ENCODE data around the gene AFF3.

AFF3 gene

DNA sequence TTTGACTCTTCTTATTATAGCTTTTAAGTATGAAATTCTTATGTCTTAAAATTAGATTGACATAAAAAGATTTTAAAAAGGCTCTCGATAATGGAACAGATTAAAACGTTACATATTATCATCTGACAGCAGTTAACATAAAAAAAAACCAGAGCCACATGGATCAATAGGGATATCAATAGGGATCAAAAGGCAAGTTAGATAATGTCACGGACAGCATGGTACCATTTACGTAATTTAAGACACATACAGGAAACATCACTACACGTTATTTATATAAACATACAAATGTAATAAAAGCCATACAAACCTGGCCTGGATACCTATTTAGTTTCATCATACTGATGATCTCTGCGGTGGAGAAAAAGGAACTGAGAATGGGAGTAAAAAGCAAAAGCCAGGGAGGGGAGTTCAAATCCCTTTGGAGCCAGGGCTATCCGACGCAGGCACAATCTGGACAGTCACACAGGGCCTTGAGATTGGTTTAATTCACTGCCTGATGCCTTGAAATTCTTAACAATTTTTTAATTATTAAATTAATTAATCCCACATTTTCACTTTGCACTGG is 227.2 kb downstream of the AFF3 start:
- TF ChIP-seq ZBTB7A (IDR thresholded peaks at IDR 0.05; ENCODE audit: low read depth) (no peak), EGR1 (IDR thresholded peaks at IDR 0.05) (no peak), YY1 (IDR thresholded peaks at IDR 0.05; ENCODE audit: low read depth) (no peak), TEAD4 (IDR thresholded peaks at IDR 0.05) (no peak), TCF12 (IDR thresholded peaks at IDR 0.05; ENCODE audit: low read depth) (no peak), FOXM1 (IDR thresholded peaks at IDR 0.05; ENCODE audit: borderline replicate concordance, low read depth) (no peak), CEBPB (IDR thresholded peaks at IDR 0.05) (no peak), RAD21 (IDR thresholded peaks at IDR 0.05; ENCODE audit: low read depth) (no peak), EP300 (IDR thresholded peaks at IDR 0.05; ENCODE audit: borderline replicate concordance) (no peak), NFIC (IDR thresholded peaks at IDR 0.05) (no peak), CREB1 (IDR thresholded peaks at IDR 0.05; ENCODE audit: low read depth) (no peak), TAF1 (IDR thresholded peaks at IDR 0.05; ENCODE audit: low read depth) (no peak)
- TF ChIP-seq, protein P1, sequence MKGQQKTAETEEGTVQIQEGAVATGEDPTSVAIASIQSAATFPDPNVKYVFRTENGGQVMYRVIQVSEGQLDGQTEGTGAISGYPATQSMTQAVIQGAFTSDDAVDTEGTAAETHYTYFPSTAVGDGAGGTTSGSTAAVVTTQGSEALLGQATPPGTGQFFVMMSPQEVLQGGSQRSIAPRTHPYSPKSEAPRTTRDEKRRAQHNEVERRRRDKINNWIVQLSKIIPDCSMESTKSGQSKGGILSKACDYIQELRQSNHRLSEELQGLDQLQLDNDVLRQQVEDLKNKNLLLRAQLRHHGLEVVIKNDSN (IDR thresholded peaks at IDR 0.05): no peak
- TF ChIP-seq, protein P2, sequence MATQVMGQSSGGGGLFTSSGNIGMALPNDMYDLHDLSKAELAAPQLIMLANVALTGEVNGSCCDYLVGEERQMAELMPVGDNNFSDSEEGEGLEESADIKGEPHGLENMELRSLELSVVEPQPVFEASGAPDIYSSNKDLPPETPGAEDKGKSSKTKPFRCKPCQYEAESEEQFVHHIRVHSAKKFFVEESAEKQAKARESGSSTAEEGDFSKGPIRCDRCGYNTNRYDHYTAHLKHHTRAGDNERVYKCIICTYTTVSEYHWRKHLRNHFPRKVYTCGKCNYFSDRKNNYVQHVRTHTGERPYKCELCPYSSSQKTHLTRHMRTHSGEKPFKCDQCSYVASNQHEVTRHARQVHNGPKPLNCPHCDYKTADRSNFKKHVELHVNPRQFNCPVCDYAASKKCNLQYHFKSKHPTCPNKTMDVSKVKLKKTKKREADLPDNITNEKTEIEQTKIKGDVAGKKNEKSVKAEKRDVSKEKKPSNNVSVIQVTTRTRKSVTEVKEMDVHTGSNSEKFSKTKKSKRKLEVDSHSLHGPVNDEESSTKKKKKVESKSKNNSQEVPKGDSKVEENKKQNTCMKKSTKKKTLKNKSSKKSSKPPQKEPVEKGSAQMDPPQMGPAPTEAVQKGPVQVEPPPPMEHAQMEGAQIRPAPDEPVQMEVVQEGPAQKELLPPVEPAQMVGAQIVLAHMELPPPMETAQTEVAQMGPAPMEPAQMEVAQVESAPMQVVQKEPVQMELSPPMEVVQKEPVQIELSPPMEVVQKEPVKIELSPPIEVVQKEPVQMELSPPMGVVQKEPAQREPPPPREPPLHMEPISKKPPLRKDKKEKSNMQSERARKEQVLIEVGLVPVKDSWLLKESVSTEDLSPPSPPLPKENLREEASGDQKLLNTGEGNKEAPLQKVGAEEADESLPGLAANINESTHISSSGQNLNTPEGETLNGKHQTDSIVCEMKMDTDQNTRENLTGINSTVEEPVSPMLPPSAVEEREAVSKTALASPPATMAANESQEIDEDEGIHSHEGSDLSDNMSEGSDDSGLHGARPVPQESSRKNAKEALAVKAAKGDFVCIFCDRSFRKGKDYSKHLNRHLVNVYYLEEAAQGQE (IDR thresholded peaks at IDR 0.05; ENCODE audit: low read depth): no peak
- TF ChIP-seq, protein P3, sequence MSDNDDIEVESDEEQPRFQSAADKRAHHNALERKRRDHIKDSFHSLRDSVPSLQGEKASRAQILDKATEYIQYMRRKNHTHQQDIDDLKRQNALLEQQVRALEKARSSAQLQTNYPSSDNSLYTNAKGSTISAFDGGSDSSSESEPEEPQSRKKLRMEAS (IDR thresholded peaks at IDR 0.05): no peak

DNA sequence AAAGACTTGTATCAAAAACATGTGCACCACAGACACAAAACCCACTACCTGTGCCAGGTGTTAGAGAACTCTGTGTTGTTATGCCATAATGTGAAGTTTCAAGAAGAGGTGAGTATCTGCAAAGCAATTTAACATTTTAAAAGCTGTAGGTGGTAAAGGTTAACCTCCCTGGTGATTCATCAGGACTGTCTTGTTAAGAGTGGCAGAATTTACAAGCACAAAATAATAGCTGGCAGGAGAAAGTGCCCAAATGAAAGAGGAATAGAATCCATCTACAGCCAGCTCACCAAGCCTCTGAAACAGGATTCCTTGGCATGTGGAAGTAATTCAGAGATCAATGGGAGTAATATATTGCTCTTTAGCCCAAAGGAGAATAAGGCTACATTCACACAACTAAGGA is 230.7 kb downstream of the AFF3 start:
- TF ChIP-seq TEAD4 (IDR thresholded peaks at IDR 0.05): no peak
- TF ChIP-seq EGR1 (IDR thresholded peaks at IDR 0.05): no peak
- TF ChIP-seq CEBPB (IDR thresholded peaks at IDR 0.05): no peak
- TF ChIP-seq, protein P2 (IDR thresholded peaks at IDR 0.05; ENCODE audit: low read depth): no peak
- TF ChIP-seq ZBTB7A (IDR thresholded peaks at IDR 0.05; ENCODE audit: low read depth): no peak
- TF ChIP-seq NFIC (IDR thresholded peaks at IDR 0.05): no peak
- TF ChIP-seq TCF12 (IDR thresholded peaks at IDR 0.05; ENCODE audit: low read depth): no peak
- no peak for TF ChIP-seq CREB1 (IDR thresholded peaks at IDR 0.05; ENCODE audit: low read depth)
- no peak for TF ChIP-seq FOXM1 (IDR thresholded peaks at IDR 0.05; ENCODE audit: borderline replicate concordance, low read depth)
- TF ChIP-seq YY1 (IDR thresholded peaks at IDR 0.05; ENCODE audit: low read depth): no peak
- no peak for TF ChIP-seq EP300 (IDR thresholded peaks at IDR 0.05; ENCODE audit: borderline replicate concordance)
- TF ChIP-seq, protein P1 (IDR thresholded peaks at IDR 0.05): no peak
- no peak for TF ChIP-seq TAF1 (IDR thresholded peaks at IDR 0.05; ENCODE audit: low read depth)
- no peak for TF ChIP-seq RAD21 (IDR thresholded peaks at IDR 0.05; ENCODE audit: low read depth)
- TF ChIP-seq, protein P3 (IDR thresholded peaks at IDR 0.05): no peak

DNA sequence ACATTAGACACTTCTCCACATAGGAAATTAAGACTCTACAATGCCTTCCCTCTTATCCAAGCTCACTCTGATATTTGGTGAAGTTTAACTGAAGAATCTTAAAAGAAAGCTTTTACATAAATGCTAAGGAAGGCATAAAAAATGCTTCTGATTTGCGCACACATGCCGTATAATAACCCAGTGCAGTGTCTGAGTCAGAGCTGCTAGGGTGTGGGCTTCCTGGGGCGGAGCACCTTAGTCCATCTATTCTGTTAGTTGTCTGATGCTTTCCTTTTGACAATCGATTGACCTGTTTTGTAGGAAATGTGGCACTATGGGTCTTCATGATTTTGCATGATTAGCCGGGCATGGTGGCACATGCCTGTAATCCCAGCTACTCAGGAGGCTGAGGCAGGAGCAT is 231.5 kb downstream of the AFF3 start:
- TF ChIP-seq CREB1 (IDR thresholded peaks at IDR 0.05; ENCODE audit: low read depth) (no peak), TCF12 (IDR thresholded peaks at IDR 0.05; ENCODE audit: low read depth) (no peak), ZBTB7A (IDR thresholded peaks at IDR 0.05; ENCODE audit: low read depth) (no peak), RAD21 (IDR thresholded peaks at IDR 0.05; ENCODE audit: low read depth) (no peak), TEAD4 (IDR thresholded peaks at IDR 0.05) (no peak), CEBPB (IDR thresholded peaks at IDR 0.05) (no peak), YY1 (IDR thresholded peaks at IDR 0.05; ENCODE audit: low read depth) (no peak), TAF1 (IDR thresholded peaks at IDR 0.05; ENCODE audit: low read depth) (no peak), FOXM1 (IDR thresholded peaks at IDR 0.05; ENCODE audit: borderline replicate concordance, low read depth) (no peak), EGR1 (IDR thresholded peaks at IDR 0.05) (no peak), EP300 (IDR thresholded peaks at IDR 0.05; ENCODE audit: borderline replicate concordance) (no peak), NFIC (IDR thresholded peaks at IDR 0.05) (no peak)
- TF ChIP-seq, protein P3 (IDR thresholded peaks at IDR 0.05): no peak
- TF ChIP-seq, protein P1 (IDR thresholded peaks at IDR 0.05): no peak
- TF ChIP-seq, protein P2 (IDR thresholded peaks at IDR 0.05; ENCODE audit: low read depth): no peak

Data from Ishikawa (cell line).